Measurements from ENCODE around the gene MAST2. TPM values are rescaled to one million over a fixed set of nuclear protein-coding genes. Genes with fewer than 3 reads are reported as not detected.

Gene MAST2
- total RNA-seq, 1 experiment from 2014 or later = 38.4 TPM

DNA sequence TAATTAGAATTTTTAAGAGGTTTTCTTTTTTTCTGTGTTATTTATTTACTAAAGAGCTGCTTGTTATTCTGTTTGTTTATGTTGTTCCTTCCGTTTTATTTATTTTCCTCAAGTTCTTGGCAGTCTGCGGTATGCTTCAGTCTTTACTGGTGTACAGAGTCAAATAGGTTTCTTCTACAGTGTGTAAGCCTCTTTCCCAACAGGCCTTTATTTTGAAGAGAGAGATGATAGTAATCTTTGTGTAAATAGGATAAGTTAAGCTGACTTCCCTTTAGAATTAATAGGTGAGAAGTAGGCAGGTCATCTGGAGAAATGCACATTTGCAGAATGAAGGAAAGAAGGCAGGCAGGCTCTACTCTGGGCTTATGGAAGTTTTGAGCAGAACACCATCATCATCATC is 23.8 kb downstream of the MAST2 start:
- intact Hi-C loops (cut with micrococcal nuclease; ENCODE audit: unreplicated experiment) = no loop called here
- CTCF ChIA-PET = no interaction called here
- no peak overlapping the region for H3K27ac ChIP-seq (ENCODE audit: low read depth, low read length, poor library complexity, severe bottlenecking)
- no peak overlapping the region for H3K4me3 ChIP-seq (ENCODE audit: low read depth, low read length, poor library complexity, severe bottlenecking)
- H3K36me3 ChIP-seq (ENCODE audit: insufficient read depth, low read length, poor library complexity, severe bottlenecking) = no peaks in the 10 kb centered on the region
- no peak for TF ChIP-seq EZH2 (IDR thresholded peaks at IDR 0.05; ENCODE audit: borderline replicate concordance, low read depth, low read length, poor library complexity, severe bottlenecking)
- TF ChIP-seq, protein P1, sequence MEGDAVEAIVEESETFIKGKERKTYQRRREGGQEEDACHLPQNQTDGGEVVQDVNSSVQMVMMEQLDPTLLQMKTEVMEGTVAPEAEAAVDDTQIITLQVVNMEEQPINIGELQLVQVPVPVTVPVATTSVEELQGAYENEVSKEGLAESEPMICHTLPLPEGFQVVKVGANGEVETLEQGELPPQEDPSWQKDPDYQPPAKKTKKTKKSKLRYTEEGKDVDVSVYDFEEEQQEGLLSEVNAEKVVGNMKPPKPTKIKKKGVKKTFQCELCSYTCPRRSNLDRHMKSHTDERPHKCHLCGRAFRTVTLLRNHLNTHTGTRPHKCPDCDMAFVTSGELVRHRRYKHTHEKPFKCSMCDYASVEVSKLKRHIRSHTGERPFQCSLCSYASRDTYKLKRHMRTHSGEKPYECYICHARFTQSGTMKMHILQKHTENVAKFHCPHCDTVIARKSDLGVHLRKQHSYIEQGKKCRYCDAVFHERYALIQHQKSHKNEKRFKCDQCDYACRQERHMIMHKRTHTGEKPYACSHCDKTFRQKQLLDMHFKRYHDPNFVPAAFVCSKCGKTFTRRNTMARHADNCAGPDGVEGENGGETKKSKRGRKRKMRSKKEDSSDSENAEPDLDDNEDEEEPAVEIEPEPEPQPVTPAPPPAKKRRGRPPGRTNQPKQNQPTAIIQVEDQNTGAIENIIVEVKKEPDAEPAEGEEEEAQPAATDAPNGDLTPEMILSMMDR (conservative IDR thresholded peaks at IDR 0.05; ENCODE audit: low read depth, low read length) = no peak
- H3K9me3 ChIP-seq (ENCODE audit: low read depth, low read length, poor library complexity, severe bottlenecking) = no peaks in the 10 kb centered on the region
- BruUV-seq (replicated peaks) = no TSS peak
- no peaks in the 10 kb centered on the region for H3K4me1 ChIP-seq (ENCODE audit: insufficient read depth, low read length, poor library complexity, severe bottlenecking)
- no peaks in the 10 kb centered on the region for H3K27me3 ChIP-seq (replicated peaks; ENCODE audit: insufficient read depth, low read depth, low read length, poor library complexity)
- POLR2A ChIA-PET (ENCODE audit: low non-redundant PET) = no interaction called here
- no peak for DNase-seq (ENCODE audit: low spot score)

GRCh38 chr1:45828841-45829240 is 25.4 kb downstream of the MAST2 start:
- Histone ChIP-seq H3K27ac (ENCODE audit: low read depth, low read length, poor library complexity, severe bottlenecking) (no peak overlapping the region), H3K9me3 (ENCODE audit: low read depth, low read length, poor library complexity, severe bottlenecking) (no peaks in the 10 kb centered on the region), H3K36me3 (ENCODE audit: insufficient read depth, low read length, poor library complexity, severe bottlenecking) (no peaks in the 10 kb centered on the region), H3K27me3 (replicated peaks; ENCODE audit: insufficient read depth, low read depth, low read length, poor library complexity) (no peaks in the 10 kb centered on the region), H3K4me3 (ENCODE audit: low read depth, low read length, poor library complexity, severe bottlenecking) (no peak overlapping the region), H3K4me1 (ENCODE audit: insufficient read depth, low read length, poor library complexity, severe bottlenecking) (no peaks in the 10 kb centered on the region)
- no peak for DNase-seq (ENCODE audit: low spot score)
- ChIA-PET CTCF (no interaction called here), POLR2A (ENCODE audit: low non-redundant PET) (no interaction called here)
- intact Hi-C loops (cut with micrococcal nuclease; ENCODE audit: unreplicated experiment) = no loop called here
- no TSS peak for BruUV-seq (replicated peaks)
- TF ChIP-seq, protein P1 (conservative IDR thresholded peaks at IDR 0.05; ENCODE audit: low read depth, low read length) = no peak
- no peak for TF ChIP-seq EZH2 (IDR thresholded peaks at IDR 0.05; ENCODE audit: borderline replicate concordance, low read depth, low read length, poor library complexity, severe bottlenecking)

DNA sequence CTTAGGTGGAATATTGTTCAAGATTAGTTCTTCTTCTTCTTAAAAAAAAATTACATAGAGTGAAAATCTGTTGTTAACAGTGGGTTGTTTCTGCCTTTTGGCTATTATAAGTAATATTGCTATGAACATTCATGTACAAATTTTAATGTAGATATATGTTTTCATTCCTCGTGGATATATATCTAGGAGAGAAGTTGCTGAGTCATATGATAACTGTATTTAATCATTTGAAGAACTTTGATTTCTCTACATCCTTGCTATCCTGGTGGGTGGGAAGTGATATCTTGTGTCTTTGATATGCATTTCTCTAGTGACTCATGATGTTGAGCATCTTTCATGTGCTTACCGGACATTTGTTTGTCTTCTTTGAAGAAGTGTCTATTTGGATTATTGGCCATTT is 29.9 kb downstream of the MAST2 start:
- no peaks in the 10 kb centered on the region for H3K36me3 ChIP-seq (ENCODE audit: insufficient read depth, low read length, poor library complexity, severe bottlenecking)
- no peaks in the 10 kb centered on the region for H3K27me3 ChIP-seq (replicated peaks; ENCODE audit: insufficient read depth, low read depth, low read length, poor library complexity)
- H3K4me1 ChIP-seq (ENCODE audit: insufficient read depth, low read length, poor library complexity, severe bottlenecking) = no peaks in the 10 kb centered on the region
- intact Hi-C loops (cut with micrococcal nuclease; ENCODE audit: unreplicated experiment) = no loop called here
- no TSS peak for BruUV-seq (replicated peaks)
- TF ChIP-seq, protein P1 (conservative IDR thresholded peaks at IDR 0.05; ENCODE audit: low read depth, low read length) = no peak
- no peak for TF ChIP-seq EZH2 (IDR thresholded peaks at IDR 0.05; ENCODE audit: borderline replicate concordance, low read depth, low read length, poor library complexity, severe bottlenecking)
- ChIA-PET CTCF (no interaction called here), POLR2A (ENCODE audit: low non-redundant PET) (no interaction called here)
- H3K4me3 ChIP-seq (ENCODE audit: low read depth, low read length, poor library complexity, severe bottlenecking) = no peak overlapping the region
- no peak for DNase-seq (ENCODE audit: low spot score)
- no peak overlapping the region for H3K27ac ChIP-seq (ENCODE audit: low read depth, low read length, poor library complexity, severe bottlenecking)
- H3K9me3 ChIP-seq (ENCODE audit: low read depth, low read length, poor library complexity, severe bottlenecking) = no peaks in the 10 kb centered on the region

Data from A673 (cell line).